HG03469 (cell line): Measurements from ENCODE around the gene NKD1.

Experiments used
- ATAC-seq: cut with Tn5 transposase; IDR thresholded peaks from one replicate; pipeline ENCODE4 v1.9.1; 2021; ENCODE audit warnings: mild to moderate bottlenecking, moderate library complexity, moderate number of reproducible peaks; ENCODE audit not compliant: unreplicated experiment

NKD1 gene

DNA sequence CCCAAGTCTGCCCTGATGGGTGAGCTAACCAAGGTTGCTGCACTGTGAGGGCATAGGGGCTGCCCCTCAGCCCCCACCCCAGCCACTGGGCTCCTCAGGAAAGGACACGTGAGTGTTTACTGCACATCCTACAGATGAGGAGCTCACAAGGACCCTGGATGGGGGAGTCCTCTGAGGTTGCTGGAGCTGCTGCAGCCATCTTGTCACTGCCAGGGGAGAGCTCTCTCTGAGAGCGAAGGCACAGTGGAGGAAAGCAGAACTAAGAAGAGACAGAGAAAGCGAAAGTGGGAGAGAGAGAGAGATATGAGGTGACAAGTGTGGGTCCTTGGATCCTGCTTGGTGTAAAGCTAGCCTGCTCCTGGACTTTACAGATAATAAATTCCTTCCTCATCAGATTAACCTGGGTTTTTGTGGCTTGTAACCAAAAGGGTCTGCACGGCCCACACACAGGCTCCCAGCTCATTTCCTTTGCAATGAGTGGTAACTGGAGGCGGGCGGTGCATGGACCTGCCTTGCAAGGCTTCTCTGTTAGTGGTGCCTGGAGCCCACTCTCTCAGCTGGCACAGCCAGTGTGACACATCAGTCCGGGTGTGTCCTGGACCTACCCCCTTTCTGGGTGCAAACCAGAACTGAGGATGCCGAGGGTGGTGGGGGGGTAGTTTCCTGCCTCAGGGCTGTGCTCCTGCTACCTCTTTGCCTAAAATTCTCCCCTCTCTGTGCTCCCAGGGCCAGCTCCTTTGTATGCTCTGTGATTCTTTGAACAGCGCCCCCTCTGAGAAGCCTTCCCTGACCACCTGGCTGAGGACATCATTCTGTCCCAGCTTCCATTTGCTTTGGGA is 118.7 kb downstream of the NKD1 start:
- ATAC-seq, result peak; percentile 71

DNA sequence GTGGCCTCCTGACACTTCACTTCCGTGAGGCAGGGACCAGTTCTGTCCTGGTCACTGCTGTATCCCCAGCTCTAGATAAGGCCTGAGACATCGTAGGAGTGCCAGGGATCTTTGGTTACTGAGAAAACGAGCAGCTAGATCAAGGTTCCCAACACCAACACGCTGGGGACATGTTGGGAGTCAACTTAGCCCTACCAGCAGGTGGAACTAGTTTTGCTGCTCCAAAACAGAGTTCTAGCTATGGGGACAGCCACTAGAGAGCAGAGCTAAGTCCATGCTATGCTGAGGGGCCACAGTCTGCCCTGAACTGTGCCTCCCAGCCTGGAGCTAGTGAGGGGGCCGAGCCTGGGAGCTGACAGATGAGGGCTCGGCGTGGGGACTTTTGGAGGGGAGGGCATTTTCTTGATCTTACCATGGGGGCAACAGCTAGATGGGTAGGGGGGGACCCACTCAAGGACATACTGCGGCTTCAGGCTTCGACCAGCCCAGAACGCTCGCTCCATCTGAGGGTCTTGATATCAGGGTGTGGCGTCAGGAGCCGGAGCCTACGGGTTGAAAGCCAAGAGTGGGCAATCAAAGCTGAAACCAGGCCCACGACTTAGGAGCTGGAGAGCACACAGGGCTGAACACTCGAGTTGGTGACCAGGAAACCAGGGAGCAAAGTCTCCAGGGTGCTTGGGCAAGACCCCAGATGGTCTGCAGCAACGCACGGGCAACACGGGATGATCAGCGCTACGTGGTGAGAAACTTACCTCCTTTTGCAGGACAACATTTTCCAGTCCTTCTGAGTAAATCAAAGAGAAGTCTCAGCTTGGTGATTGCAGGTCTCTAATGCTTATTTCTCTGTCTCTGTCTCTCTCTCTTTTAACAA is 119.5 kb downstream of the NKD1 start:
- no peak for ATAC-seq

DNA sequence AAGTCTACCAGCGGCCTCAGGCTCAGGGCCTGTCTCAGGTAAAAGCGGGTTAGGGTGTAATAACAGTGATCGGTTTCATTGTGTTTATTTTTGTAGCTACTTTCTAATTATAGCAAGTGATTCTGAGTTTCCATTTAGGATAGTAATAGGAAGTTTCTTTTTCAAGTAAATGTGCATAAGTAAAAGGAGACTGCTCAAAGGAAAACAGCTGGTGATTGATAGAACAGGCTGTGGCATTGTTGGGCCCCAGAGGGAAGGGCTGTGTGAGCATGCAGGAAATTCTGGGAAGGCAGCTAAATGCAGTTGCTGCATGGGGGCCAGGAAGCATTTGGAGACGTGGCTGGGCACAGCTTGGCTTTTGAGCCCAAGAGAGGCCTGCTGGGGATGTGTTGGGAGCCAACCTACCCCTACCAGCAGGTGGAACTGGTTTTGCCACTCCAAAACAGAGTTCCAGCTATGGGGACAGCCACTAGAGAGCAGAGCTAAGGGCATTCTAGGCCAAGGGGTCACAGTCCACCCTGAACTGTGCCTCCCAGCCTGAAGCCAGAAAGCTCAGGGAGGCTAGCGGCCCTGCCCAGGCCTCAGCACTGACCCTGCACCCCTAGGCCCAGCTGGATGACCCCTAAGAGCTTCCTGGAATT is 120.3 kb downstream of the NKD1 start:
- no peak for ATAC-seq

DNA sequence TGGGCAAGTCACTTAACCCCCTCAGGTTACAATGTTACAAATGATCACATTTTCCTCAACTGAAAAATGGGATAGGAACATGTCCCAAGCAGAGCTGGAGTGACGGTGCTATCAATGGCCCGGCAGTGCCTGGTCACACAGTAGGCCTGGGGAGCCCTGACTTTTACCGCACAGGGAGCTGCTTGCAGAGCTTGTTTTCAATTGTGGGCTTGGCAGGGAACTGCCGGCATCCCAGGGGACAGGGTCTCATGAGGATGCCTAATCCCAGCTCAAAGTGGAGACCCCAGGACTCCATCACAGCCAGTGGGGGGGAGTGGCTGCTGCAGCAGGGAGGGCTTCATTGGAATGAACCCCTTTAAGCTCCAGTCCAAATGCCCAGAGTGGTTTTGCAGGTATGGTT is 121.5 kb downstream of the NKD1 start:
- ATAC-seq, result no peak

DNA sequence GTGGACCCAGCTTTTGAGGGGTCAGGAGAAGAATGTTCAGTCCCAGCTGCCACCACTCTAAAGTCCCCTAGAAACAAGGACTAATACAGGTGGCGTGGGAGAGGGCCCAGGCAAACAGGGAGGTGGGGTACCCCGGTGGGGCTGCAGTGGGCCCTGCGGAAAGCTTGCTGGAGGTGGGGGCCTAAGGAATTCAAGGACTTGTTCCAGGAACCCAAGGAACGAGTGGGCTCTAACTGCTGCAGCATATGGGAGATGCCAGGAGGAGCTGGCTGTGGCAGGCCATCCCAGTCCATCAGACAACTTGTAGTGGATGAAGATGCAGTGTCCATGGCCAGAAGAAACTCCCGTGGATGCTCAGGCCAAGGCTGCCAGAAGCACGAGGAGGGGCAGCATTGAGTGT is 122.3 kb downstream of the NKD1 start:
- no peak for ATAC-seq

DNA sequence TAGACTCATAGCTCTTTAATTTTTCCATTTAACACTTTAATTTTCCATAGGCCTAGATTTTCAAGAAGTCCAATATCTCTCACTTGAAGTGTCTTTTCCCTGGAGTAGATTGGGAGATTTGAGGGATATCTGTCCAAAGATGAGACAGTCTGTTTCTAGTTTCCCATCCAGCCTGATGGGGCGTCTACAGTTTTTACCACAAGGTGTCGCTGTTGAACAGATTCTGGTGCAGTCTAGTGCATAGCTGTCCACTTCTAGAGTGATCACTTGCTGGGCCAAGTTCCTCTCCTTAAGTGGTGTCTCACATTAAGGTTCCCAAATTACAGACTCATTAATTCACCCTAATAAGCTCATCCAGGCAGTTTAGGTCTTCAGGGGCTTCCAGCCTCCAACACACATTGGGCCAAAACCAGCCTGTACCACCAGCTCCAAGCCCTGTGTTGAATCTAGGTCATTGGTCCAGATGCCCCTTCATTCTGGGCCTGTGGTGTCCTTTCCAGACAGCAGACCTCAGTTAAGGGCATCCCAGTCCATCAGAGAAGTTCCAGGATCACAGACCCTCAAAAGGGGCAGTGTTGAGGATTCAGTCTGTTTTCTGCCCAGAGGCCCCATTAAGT is 123.6 kb downstream of the NKD1 start:
- no peak for ATAC-seq

DNA sequence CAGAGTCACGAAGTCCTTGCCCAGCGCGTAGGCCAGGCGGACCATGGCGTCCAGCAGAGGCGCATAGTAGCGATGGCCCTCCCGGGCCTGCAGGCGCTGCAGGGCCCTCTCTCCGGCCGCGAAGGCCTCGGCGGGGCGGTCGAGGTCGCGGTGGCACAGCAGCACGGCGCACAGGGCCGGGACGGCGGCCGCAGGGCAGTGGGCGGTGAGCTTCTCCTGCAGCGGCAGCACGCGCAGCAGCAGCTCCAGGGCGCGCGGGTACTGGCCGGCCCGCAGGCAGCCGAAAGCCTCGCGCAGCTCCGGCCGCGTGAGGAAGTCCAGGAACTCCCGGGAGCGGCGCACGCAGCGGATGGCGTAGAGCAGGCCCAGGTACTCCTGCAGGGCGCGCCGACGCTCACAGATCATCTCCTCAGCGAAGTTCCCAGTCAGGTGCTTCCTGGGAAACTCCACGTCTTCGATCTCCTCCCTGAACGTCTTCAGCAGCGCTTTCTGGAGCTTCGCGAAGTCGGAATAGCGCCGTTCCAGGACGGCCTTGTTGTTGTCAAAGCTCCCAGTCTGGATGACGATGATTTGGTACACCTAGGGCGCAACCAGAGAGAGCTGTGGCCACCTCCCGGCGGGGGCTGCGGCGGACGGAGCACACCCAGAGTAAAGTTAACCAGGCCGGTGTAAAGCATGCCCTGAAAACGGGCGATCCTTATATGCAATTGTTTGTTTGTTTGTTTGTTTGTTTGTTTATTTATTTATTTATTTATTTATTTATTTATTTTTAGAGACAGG is 125.5 kb downstream of the NKD1 start:
- ATAC-seq, result no peak

DNA sequence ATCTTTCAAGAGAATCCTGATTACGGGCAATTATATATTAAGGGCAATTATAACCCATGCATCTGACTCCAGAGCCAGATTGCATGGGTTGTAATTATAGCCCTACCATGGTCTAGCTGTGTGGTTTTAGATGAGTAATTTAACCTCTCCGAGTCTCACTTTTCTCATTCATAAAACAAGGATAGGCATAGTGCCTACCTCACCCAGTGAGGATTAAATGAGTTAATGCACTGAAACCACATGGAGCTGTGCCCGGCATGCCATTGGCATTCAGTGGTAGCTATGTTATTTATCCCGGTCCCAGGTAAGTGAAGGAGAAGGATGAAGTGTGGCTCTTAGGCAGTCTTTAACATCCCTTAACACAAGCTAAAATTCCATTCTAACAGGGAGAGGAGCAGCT is 126.6 kb downstream of the NKD1 start:
- no peak for ATAC-seq

DNA sequence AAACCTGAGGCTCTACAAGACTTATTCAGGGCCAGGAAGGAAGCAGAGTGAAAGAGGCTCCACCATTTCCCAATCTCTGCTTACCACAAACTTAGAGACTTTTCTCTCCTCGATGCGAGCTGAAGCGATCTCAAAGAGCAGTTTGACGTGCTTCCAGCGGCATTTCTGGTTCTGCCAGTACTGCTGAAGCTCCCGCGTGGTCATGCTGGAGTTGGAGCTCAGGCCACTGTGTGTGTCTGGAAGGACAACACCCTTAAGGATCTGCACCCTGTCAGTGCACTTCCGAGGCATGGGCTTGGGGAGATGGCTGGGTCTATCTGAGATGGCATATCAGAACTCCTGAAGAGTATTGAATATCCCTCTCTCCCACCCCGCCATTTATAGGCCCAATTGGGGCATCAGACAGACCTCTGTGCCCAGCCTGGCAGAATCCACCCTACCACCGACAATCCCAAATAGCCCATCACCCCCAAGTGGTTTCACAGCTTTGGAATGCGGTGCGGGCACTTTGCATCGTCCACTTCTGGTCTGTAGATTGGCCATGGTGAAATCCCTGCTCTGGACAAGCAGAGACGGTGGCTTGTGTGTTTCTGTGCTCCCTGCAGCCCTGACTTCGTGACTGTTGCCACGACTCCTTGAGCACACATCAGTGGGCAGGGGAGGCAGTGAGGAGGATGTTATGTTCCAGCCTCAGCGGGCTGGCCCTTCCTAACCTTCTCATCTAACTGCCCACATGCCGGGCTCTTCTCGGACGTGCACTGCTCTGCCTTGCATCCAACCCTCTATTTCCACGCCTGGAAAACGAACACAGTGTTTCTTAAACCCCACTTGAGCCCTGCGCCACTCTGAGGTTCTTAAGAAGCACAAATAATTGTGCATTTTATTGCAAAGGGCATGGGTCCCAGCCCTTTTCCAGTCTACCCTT is 127.8 kb downstream of the NKD1 start:
- no peak for ATAC-seq

DNA sequence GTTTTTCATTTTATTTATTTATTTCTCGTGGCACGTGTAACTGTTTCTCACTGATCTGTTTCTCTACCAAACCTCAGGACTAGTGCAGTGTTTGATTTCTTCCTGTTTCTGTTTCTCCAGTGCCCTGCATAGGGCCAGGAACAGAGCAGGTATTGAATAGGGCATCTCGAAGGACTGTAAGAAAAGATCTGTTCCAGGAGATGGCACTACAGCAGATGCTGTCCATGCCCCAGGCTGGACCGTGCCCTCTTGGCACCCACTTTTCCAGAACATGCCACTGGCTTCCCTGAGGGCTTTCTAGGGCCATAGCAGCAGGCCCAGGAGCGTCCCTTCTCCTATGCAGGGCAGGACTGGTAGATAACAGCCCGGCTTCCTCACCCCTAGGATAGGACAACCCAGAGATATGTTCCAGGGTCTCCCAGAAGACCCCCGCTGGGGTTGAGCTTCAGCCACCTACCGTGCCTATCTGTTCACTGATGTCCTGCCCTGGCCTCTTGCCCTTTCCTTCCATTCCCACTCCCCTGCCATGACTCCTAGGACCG is 128.6 kb downstream of the NKD1 start:
- no peak for ATAC-seq

DNA sequence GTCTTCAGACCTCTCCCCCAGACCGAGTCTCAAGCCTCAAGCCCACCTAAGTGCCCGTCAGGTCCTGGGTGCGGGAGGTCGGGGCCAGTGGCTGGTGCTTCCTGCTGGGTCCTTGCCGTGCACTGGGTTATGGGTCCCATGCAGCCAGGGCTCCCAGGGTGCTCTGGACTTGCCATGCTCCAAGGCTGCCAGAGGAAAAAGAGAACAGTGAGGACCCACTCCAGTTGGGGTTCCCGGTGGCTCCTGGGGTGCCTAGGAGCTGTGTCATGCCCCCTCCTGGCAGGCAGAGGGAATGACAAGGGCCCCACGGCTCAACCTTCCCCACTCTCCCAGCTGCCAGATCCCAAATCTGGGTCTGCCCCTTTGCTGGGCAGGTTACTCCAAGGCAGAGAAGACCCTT is 129.2 kb downstream of the NKD1 start:
- no peak for ATAC-seq

DNA sequence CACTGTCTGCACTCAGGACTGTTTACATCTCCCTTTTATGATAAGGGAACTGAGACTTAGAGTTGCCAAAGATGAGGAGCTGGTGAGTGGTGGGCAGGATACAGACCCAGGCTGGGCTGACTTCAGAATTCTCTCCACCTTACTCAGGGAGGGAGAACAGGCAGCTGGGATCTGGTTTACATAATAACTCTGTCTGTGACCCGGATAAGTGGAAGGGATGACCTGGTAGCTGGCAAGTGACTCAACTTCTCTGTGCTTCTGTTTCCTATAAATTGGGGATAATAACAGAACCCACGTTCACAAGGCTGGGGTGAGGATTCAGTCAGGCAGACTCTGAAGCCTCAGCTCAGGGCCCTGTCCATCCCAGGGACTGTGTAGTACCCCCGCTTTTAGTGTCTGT is 130.3 kb downstream of the NKD1 start:
- no peak for ATAC-seq

DNA sequence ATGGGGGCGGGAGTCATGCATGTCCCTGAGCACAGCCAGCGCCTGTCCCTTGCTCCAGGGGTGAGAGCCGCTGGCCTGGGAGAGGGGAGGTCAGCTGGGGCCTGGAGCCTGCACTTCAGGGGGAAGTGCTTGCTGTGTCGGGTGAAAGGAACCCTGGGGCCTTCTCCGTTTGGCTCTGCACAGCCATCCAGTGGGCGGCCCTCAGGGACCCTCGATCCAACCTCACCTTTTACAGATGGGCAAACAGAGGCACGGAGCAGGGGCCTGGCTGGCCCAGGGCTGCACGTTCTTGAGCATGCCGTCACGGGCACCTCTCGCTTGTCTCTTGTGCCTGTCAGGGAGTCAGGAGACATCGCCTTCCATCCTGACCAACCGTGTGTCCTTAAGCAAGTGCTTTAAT is 131.1 kb downstream of the NKD1 start:
- no peak for ATAC-seq

DNA sequence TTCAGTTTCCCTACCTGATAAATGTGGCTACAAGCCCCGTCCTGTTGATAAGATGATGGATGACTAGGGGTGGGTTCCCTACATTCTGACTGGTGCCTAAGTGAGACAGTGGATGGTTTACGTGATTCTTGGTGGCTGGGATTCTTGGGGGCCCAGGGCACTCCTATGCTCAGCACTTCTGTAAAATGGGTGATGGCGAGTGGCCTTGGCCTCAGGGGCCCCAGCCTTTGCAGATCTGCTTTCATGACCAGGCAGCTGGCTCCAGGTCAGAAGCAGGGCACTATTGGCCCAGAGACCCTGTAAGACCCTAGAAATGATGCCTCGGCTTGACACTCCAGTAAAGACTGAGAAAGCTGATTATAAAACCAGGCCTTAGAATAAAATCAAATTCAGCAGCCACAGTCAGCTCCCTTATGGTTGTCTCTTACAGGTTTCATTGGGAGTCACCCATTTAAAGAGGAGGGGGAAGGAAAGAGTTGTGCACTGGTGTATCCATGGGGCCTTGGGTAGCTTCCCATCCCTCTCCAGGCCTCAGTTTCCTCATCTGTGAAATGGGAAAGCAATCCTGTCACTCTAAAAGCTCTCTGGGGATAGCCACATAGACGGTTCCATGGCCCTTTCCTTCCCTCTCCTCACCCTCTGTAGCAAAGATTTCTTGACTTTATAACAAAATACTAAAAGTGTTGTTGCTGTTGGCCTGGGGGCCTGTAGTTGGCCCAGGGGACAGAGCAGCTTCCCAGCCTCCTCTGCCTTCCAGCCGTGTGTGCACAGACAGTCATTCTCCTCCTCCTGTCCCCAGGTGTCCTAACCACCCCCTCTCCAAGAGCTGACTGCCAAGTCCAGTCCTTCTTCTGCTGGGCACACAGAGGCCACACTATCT is 131.7 kb downstream of the NKD1 start:
- no peak for ATAC-seq

DNA sequence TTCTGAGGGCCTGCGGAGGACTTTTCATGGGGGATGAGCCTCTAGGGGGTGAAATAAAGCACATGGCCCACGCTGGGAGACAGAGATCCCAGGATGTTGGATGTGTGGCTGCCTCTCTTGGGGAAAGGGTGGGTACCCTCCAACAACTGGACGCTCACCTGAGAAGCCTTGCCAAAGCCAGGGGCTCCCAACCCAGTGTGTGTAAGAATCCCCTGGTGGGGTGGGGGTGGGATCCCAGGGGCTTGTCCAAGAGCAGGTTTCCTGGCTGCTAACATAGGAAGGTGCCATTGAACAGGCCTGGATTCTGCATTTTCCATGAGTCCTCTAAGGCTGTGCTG is 132.3 kb downstream of the NKD1 start:
- ATAC-seq, result no peak

DNA sequence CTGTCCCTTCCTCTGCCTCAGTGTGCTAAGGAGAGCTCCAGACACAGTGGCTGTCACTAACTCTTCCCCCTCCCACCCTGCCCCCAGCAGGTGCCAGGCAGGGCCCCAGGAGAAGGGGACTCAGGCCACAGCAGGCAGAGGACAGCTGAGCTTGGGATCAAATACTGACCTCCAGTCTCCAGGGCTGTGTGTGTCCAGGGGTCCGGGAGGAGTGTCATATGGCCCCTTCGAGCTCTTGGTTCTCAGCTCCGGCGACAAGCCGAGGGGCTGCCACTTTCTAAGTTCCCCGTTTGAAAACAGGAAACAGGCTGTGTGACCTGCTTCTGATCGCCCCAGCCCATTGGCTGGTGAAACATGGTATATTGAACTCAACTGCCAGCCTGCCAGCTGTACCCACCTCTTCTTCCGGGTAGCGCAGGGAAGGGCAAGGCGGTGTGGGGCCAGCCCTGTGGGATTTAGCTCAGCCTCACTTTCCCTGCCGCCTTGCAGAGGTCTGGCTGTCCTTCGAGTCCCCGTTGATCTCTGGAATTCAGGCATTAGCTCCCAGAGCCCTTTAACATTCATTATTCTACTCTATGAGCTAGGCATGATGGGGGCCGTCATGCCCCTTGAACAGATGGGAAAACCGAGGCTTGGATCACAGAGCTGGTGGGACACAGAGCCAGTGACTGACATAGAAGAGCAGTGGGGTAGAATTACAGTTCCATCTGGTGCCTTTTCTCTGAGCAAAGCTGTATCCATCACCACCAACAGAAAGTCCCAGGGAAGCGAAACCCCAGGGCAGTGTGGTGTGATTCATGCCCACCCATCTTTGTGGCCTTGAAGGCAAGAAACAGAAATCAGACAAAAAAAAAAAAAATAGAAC is 133.1 kb downstream of the NKD1 start, which contains the start of gene SNX20:
TSS of gene SNX20 (minus strand) at position 292 of the 865 bp plus-strand sequence. CDS start 3,786 bp downstream, outside the sequence.
- ATAC-seq, result peak; percentile 28
